ENCODE data around the gene GDF11.

DNA sequence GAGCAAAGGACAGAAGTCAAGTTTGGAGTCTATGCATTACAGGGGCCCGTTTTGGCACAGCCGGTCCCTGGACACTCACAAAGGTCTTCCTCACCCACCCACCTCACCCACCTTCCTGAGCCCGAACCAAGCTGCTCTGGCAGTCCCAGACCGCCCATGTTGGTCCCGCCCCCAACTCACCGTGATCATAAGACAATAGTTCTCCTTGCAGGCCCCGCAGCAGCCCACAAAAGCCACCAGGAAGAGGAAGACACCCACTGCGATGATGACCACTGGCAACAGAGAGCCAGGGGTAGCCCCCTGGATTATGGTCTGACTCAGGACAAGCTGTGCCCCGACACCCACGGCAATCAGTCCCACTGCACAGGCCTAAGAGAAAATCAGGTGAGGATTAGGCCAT lies 16.0 kb upstream of the GDF11 start:
- TF ChIP-seq, protein P1, sequence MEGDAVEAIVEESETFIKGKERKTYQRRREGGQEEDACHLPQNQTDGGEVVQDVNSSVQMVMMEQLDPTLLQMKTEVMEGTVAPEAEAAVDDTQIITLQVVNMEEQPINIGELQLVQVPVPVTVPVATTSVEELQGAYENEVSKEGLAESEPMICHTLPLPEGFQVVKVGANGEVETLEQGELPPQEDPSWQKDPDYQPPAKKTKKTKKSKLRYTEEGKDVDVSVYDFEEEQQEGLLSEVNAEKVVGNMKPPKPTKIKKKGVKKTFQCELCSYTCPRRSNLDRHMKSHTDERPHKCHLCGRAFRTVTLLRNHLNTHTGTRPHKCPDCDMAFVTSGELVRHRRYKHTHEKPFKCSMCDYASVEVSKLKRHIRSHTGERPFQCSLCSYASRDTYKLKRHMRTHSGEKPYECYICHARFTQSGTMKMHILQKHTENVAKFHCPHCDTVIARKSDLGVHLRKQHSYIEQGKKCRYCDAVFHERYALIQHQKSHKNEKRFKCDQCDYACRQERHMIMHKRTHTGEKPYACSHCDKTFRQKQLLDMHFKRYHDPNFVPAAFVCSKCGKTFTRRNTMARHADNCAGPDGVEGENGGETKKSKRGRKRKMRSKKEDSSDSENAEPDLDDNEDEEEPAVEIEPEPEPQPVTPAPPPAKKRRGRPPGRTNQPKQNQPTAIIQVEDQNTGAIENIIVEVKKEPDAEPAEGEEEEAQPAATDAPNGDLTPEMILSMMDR (IDR thresholded peaks at IDR 0.05), result no peak
- TF ChIP-seq POLR2A (IDR thresholded peaks at IDR 0.05), result no peak
